ENCODE data around the gene BAX.

The BAX gene

GRCh38 chr19:48987323-48987722, 32.6 kb downstream of the BAX start:
- TF ChIP-seq CTCF (IDR thresholded peaks at IDR 0.05; ENCODE audit: low read depth, low read length): no peak
- no peak overlapping the region for H3K4me3 ChIP-seq (replicated peaks in 1 of 2; ENCODE audit: low read depth in 2 of 2, low read length in 2 of 2)
- no peak for DNase-seq (ENCODE audit: low read depth in 2 of 2)

GRCh38 chr19:48988286-48988685, 33.6 kb downstream of the BAX start:
- H3K4me3 ChIP-seq (replicated peaks in 1 of 2; ENCODE audit: low read depth in 2 of 2, low read length in 2 of 2): no peak overlapping the region
- no peak for DNase-seq (ENCODE audit: low read depth in 2 of 2)
- no peak for TF ChIP-seq CTCF (IDR thresholded peaks at IDR 0.05; ENCODE audit: low read depth, low read length)

GRCh38 chr19:48988860-48989259, 34.2 kb downstream of the BAX start:
- no peak for TF ChIP-seq CTCF (IDR thresholded peaks at IDR 0.05; ENCODE audit: low read depth, low read length)
- no peak for DNase-seq (ENCODE audit: low read depth in 2 of 2)
- H3K4me3 ChIP-seq (replicated peaks in 1 of 2; ENCODE audit: low read depth in 2 of 2, low read length in 2 of 2): no peak overlapping the region

- TF ChIP-seq CTCF (IDR thresholded peaks at IDR 0.05; ENCODE audit: low read depth, low read length): no peak
- H3K4me3 ChIP-seq (replicated peaks in 1 of 2; ENCODE audit: low read depth in 2 of 2, low read length in 2 of 2): no peak overlapping the region
- DNase-seq (ENCODE audit: low read depth in 2 of 2): no peak
These were observed 35.1 kb downstream of the BAX start for GRCh38 chr19:48989701-48990291.

GRCh38 chr19:48990400-48990799, 35.7 kb downstream of the BAX start:
- no peak overlapping the region for H3K4me3 ChIP-seq (replicated peaks in 1 of 2; ENCODE audit: low read depth in 2 of 2, low read length in 2 of 2)
- DNase-seq (ENCODE audit: low read depth in 2 of 2): no peak
- no peak for TF ChIP-seq CTCF (IDR thresholded peaks at IDR 0.05; ENCODE audit: low read depth, low read length)

- H3K4me3 ChIP-seq (replicated peaks in 1 of 2; ENCODE audit: low read depth in 2 of 2, low read length in 2 of 2): peak overlapping the region; percentile 73 to 98
- TF ChIP-seq CTCF (IDR thresholded peaks at IDR 0.05; ENCODE audit: low read depth, low read length): no peak
- no peak for DNase-seq (ENCODE audit: low read depth in 2 of 2)
These were observed 36.4 kb downstream of the BAX start for GRCh38 chr19:48991011-48991609.

Measured in cardiac fibroblast (primary cell).